GM21390 (cell line): ENCODE data around the gene TM9SF2.
"Not testable (repeated sequence)": the region's sequence is repeated elsewhere in the genome, so short reads cannot be mapped to it uniquely, and the experiment has no call there.

ENCODE experiments used
- ATAC-seq: cut with Tn5 transposase; IDR thresholded peaks from one replicate; pipeline ENCODE4 v1.9.1; 2021; ENCODE audit not compliant: unreplicated experiment

The TM9SF2 gene

DNA sequence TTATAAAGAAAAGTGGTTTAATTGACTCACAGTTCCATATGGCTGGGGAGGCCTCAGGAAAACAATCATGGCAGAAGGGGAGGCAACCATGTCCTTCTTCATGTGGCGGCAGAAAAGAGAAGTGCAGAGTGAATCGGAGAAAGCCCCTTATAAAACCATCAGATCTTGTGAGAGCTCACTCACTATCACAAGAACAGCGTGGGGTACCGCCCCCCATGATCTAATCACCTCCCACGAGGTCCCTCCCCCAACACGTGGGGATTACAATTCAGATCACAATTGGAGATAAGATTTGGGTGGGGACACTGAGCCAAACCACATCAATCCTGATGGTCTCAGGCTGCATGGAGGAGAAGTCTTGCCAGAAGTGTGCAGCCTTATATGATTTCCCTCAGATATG is 26.0 kb downstream of the TM9SF2 start:
- ATAC-seq, result no peak

DNA sequence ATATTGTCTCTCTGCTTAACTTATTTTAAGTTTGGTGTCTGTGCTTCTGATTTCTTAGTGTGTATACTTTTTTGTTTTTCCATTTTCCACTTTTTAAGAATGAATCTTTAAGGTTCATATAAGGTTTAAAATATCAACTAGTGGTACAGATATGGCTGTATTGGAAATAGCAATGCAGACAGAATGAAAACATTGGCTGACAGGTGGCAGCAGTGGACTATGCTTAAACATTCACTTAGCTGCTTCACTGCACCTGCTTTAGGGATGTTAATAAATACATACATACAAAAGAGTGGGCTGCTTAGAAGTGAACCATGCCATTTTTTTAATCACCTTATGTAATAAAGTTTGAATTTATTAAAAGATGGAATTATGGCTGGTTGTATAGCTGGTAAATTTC is 27.3 kb downstream of the TM9SF2 start:
- peak; percentile 65 for ATAC-seq

DNA sequence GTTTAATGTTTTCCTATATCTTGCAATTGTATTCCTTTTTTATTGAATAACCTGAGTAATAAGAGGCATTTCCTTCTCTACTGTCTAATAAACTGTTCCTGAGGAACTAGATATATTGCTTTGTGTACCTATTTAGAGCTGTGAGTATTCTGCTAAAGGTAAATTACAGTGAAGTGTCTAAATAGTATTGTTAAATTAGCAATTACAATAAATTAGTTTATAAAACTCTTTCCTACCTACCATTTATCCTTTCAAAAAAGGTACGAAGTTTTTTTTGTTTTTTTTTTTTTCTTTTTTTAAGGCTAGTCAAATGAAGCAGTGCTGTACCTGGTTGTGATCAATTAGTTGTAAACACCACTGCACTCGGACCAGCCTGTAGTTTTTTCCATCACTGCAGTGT is 34.8 kb downstream of the TM9SF2 start:
- ATAC-seq, result no peak

DNA sequence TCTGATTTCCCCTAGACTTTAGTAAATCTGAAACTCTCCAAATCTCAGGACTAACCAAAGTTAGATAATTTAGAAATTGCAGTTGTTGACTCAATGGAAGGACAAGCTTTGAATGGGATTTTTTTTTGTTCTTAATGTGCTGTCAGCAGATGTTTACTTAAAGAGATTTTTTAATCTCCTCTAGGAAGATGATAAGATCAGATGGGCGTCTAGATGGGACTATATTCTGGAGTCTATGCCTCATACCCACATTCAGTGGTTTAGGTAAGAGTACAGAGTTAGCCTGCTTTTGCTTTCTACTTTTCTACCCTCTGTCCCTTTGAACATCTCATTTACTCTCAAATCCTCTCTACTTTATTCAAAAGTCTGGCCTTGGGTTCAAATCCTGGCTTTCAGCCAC is 39.3 kb downstream of the TM9SF2 start:
- no peak for ATAC-seq

DNA sequence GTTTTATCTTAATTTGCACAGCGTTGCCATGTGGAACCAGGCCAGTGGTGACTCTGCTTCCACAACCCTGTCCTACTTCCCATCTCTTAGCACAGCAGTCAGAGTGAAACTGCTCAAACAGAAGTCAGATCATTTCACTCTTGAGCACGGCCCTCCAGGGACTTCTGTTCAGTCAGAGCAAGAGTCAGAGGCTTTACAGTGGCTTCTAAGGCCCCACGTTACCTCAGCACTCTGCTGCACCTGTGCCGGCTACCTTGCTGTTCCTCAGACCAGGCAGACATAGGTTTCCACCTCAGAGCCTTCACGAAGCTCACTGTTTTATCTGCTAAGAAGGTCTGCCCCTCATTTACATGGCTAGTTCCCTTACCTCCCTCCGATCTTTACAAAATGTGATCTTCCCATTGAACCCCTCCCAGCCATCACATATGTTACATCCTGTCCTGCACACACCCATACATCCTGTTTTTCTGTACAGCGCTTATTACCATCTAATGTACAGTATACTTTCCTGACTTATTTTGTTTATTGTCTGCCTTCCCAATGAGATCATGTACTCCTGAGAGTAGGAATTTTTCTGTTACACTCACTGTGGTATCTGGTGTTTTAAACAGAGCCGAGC is 41.6 kb downstream of the TM9SF2 start:
- ATAC-seq, result peak; percentile 98

DNA sequence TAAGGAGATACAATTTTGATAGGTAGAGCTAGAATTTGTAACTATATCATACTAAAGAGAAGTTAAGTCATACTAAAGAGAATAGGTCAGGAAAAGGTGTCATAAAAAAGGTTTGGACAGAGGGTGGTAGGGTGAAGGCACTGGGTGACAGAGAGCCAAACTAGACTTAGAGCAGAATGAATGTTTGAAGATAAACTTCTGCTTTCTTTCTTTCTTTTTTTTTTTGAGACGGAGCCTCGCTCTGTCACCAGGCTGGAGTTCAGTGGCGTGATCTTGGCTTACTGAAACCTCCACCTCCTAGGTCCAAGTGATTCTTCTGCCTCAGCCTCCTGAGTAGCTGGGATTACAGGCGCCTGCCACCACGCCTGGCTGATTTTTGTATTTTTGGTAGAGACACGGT is 44.1 kb downstream of the TM9SF2 start:
- ATAC-seq, result no peak

DNA sequence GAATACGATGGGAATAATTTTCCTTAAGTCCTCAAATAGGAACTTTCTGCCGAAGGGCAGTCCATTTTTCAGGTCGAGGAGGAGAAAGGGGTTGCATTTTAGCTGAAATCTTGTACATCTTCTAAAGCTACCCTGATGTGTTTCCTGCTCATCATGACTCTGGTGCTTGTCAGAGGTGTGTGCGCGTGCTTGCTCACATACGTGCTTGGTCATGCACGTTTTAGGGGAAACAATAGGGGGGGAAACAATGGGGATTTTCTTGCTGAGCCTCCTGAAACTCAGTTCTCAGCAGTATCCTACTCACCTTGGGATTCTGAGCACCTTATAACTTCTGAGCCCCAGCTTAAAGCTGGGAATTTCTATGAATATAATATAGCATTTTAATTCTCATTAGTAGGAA is 44.7 kb downstream of the TM9SF2 start:
- ATAC-seq, result no peak

DNA sequence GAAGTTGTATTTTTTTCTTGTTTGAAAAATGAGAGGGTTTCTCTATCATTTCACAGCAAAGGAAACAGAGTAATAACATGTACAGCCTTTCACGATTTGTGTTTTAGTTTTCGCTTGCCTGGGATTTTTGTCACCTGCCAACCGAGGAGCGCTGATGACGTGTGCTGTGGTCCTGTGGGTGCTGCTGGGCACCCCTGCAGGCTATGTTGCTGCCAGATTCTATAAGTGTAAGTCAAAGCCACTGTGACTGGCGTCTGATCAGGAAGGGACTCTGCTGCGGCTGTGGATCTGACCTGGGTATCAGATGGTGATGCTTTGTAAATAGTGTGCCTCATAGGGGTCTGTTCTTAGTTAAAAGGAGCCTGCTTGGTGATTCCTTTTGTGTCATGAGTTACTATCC is 45.6 kb downstream of the TM9SF2 start:
- no peak for ATAC-seq

DNA sequence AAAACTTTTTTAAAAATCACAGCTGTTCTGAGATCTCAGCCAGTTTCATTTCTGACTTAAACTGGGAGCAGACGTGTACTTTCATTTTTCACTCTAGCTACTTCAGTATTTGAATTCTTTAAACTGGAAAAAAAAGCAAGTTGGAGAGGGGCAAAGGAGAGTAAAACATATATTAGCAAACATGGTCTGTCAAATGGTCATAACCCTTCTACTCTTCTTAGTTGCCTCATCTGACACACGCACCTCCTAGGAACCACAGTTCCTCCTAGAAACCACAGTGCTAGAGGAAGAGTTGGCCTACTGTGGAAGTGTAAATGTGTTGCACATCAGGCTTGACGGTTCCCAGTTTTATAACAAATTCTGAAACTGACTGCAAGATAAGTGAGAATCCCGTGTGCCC is 47.2 kb downstream of the TM9SF2 start:
- ATAC-seq, result peak; percentile 71

DNA sequence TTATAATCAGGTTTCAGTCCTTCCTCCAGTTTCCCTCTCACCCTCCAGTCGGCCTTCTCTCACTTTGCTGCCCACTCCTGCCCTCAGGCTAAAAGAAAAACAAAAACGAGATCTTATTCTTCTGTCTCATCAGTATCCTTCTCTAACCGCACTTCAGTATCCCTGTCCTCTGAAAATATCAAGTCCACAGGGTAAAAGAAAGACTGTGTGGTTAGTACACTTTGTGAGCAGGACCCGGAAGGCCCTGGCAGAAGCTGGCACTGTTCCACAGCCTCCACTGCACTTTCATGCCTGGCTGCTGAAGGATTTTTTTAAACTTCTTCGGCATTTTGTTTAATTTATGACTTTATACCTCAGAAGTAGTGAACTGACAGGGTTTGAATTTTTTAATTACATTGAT is 51.8 kb downstream of the TM9SF2 start:
- ATAC-seq, result no peak

DNA sequence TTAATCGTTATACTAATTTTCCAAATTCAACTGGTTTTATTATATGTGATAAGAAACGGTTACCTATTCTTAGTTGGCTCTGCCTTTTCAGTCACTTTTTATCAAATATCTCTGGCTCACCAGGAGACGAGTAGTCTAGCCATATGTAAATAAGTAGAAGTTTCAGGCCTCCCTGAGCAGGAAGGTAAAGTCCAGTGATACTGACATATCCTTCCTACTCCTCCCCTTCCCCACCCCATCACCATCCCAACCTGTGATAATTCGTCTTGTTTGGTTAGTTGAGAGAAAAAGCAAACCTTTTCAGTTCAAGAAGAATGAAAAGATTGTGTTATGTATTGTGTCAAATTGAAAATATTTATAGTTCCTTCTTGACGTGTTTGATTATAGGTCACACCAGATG is 53.9 kb downstream of the TM9SF2 start:
- no peak for ATAC-seq

DNA sequence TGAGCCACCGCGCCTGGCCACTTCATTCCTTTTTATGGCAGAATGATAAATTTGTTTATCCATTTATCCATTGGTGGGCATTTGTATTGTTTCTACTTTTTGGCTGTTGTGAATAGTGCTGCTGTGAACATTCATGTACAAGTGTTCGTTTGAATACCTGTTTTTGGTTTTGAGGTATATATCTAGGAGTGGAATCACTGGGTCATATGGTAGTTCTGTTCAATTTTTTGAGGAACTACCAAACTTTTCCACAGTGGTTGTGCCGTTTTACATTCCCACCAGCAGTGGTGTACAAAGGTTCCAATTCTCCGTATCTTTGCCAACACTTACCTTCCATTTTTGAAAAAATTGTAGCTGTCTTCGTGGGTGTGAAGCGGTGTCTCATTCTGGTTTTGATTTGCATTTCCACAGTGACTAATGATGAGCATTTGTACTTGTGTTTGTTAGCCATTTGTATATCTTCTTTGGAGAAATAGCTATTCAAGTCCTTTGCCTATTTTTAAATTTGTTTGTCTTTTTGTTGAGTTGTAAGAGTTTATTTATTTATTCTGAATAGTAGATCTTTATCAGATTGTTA is 55.7 kb downstream of the TM9SF2 start:
- ATAC-seq, result no peak

DNA sequence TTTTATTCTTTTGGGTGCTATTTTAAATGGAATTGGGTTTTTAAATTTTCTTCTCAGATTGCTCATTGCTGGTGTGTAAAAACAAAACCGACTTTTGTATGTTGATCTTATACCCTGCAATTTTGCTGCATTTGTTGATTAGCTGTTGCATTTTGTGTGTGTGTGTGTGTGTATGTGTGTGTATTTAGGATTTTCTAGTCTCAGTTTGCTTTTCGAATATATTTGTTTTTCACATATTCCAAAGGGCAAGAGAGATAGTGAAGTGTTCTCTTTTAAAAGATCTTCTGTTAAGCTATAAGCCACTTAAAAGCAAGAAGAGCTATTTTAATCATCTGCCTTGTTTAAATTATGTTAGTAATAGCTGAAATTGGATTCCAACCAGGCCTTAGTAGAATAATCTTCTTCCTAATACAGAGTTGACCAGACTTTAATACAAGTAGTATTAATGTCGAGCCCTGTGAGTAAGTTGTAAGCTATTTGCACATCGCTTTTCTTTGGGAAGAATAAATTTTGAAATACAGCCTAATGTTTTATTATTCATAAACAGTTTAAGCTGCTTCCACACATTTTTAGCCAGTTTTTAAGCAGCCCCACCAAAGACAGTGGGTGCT is 57.4 kb downstream of the TM9SF2 start:
- ATAC-seq, result no peak

DNA sequence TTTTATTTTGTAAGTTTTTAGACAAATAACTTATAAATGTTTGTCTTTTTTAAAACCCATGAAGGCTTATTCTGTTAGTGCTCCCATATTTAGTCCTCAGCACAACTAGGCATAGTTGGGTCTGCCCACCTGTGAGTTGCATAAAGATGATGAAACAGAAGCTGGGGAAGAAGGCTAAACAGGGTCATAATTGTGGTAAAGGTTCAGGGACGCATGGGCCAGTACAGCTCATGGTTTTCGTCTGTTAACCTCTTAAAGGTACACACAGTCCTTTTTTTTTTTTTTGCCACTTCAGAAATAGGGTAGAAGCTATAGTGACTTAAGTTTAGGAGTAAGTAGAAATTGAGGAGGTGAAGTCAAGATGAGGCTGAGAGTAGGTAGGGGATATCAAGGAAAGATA is 58.3 kb downstream of the TM9SF2 start:
- no peak for ATAC-seq

DNA sequence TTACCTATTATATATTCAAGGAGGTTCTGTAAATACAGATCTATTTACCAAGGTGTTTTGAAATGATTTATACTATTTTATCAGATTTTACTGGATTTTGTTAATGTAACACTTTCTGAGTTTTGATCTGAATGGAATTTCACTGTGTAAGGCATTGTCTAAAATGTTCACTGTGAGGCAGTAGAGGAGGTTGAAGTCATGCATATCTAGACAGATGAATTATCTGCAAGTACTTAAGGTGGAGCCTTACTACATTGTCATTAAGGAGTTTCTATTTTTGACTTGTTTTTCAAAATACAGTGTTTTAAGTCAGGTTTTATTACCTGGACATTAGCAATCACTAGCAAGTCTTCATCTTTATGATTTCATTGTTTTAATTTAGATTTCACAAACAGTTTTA is 62.1 kb downstream of the TM9SF2 start:
- ATAC-seq, result no peak

DNA sequence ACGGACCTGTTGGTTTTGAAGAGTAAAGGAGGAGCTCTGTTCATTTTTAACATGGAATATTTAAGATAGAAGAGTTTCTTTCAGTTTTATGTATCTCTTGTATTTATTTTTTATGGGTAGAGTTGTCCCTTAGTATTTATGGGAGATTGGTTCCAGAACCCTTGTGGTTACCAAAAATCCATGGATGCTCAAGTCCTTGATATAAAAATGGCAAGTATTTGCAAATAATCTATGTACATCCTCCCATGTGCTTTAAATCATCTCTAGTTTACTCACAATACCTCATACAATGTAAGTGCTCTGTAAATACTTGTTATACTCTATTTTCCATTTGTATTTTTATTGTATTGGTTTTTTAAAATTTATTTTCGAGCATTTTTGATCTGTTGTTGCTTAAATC is 63.1 kb downstream of the TM9SF2 start:
- no peak for ATAC-seq

DNA sequence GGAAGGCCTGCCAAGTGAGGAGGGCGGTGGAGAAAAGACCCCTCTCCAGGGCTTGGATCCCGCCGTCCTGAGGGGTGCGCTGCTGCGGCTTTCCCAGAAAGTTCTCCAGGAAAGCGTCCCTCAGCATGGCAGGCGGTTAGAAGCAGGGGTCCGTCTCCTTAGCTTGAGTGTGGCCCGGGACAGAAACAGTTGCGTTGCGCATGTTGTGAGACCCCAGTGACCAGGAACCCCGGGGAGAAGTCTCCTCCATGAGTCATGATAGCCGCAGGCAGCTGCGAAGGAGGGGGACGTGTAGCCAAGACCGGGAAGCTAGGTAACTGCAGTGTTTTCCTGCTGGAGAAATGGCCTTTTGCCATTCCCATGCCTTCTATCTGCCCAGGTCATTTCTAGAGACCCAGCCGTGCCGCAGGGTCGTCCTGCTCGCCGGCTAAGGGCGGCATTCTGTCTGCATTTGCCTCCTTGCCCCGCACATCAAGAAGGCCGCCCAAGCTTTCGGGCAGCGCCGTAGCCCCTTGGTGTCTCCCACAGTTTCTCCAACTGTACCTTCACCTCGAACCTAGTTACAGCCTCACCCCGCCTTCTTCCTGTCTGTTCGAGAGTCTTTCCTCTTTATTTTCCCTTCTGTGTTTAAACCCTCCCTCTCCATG is 64.3 kb downstream of the TM9SF2 start:
- ATAC-seq, result no peak

DNA sequence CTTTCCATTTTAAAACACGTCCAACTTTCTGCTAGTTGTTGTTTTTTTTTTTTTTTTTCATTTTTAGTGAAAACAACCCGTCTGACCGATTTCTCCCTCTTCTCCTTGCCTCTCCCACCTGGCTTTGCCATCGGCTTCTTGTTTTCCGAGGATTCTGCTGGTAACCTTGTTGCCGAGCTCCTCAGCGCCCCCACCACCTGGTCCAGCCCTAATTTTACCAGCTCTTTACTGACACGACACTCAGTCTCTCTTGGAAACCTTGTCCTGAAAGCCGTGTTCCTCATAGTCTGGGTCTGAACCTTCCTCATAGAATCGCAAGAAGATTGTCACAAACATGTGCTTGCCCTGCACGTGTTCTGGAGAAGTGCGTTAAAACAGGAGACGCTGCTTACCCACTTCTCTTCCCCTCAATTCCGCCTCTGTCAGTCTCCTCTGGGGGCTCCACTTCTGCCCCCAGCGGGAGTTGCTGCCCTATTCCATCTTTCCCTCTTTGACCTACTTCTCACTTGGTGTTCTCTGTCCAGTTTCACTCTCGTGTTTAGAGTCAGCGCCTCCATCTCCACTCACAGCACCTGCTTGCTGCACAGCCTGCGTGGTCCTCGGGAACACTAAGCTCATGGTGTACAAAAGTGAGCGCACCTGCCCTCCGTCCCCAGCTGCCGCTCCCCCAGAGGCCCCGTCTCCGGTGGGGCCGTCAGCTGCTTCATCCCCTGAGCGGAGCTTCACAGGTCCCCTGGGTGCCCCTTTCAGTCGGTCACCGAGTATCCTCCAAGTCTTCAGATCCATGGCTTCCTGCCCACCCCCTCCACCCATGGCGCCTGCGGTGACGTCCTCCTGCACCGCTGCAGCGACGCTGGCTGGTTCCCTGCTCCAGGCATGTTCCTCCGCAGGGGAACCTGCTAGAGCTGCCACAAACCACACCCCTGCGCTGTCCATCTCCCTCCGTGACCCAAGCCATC is 65.1 kb downstream of the TM9SF2 start:
- ATAC-seq, result no peak

DNA sequence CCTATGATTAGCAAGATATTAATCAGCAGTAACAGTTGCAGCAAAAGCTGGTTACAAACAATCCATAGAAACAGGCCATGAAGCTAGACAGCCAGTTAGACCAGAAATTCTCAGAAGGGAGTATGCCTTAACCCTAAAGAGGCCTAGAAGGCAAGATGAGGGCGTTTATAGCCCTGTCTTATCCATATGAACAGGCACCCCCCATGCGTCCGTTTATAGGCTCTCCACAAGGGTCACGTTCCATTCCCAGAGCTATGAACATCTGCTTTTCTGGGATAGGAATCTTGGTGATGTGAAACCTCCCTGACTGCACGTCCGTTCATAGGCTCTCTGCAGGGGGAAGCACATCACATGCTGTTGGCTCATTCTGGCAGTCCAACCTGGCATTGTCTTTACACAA is 67.6 kb downstream of the TM9SF2 start:
- not testable (repeated sequence) for ATAC-seq

DNA sequence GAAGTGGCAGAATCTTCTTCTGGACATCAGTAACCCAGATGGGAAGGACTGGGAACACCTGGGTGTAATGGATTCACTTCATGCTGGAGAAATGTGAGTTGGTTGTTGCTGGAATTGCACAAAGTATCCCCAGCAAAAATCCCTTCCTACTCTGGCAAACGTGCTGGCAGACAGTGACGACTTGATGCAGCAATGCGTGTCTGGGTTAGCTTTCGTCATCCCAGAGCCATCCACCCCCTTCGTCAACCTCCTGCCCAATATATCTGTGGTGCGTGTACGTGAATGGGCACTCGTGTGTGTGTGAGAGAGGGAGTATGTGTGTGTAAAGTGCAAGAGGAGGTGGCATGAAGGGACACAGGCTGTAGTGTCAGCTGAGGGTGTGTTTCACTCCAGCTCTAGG is 70.9 kb downstream of the TM9SF2 start:
- no peak for ATAC-seq

DNA sequence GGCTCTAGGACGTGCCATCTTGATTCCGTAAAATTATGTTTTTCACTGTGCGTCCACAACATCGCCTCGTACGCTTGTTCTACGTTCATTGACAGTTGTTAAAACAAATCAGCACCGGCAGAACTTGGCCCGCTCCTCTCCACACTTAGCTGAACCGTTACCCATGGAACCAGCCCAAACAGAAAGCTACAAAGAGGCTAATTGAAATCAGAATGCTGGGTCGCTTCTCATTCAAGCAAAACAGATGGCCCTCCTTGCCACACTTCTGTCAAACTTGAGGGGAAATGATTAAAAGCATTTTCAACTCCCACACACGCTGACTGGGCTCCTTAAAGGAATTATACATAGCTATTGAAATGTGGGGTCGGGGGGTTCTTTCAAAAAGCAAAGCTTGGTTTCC is 71.6 kb downstream of the TM9SF2 start:
- no peak for ATAC-seq
